Subcutaneous adipose tissue (tissue), 4 donors: ENCODE results near the gene RASL10A. TPM values are rescaled to one million over a fixed set of nuclear protein-coding genes. Genes with fewer than 3 reads are reported as not detected.

ENCODE experiments used
- CTCF ChIP-seq: fragments of 450-650 bp; IDR thresholded peaks from one replicate; pipeline ENCODE4 v1.5.1; 2016; ENCODE audit warnings: low read depth, mild to moderate bottlenecking, control low read depth, antibody characterized with exemption, moderate library complexity
- total RNA-seq, 4 donors: library from RNA; depleted of rRNA; stranded (reverse); fragments of >200 nt; gene quantifications; one replicate each; pipeline ENCODE4 v1.1.0, GENCODE V29; 2016

RASL10A gene
- total RNA-seq, 4 donors from 2014 or later = 0.38 to 2.2 (median 1.1) TPM

- no peak for TF ChIP-seq CTCF
Observed at GRCh38 chr22:29325785-29326315, 10.4 kb upstream of the RASL10A start.

- no peak for TF ChIP-seq CTCF
Observed at GRCh38 chr22:29325356-29325755, 9.9 kb upstream of the RASL10A start.

GRCh38 chr22:29323641-29324040, 8.1 kb upstream of the RASL10A start:
- TF ChIP-seq CTCF = no peak

GRCh38 chr22:29320546-29320945, 5.0 kb upstream of the RASL10A start:
- no peak for TF ChIP-seq CTCF

- no peak for TF ChIP-seq CTCF
Observed at GRCh38 chr22:29319072-29319471, 3.6 kb upstream of the RASL10A start.

GRCh38 chr22:29317827-29318454, 2.4 kb upstream of the RASL10A start:
- no peak for TF ChIP-seq CTCF

- TF ChIP-seq CTCF = no peak
Observed at GRCh38 chr22:29316141-29316828, 788 bp upstream of the RASL10A start.
